HCT116 (cell line): ENCODE measurements around the gene ZNF787. TPM values are rescaled to one million over a fixed set of nuclear protein-coding genes. Genes with fewer than 3 reads are reported as not detected.
"Not testable (repeated sequence)": the region's sequence is repeated elsewhere in the genome, so short reads cannot be mapped to it uniquely, and the experiment has no call there.

ENCODE experiments used
- ATAC-seq: fragments of 200-7000 bp; cut with Tn5 transposase; 2 replicates; pipeline ENCODE4 v1.9.1; 2020; ENCODE audit warnings: mild to moderate bottlenecking, moderate library complexity
- BruUV-seq: library from RNA; stranded (reverse); fragments of 400-500 nt; replicated peaks from 2 replicates; lab custom pipeline; 2021; lab: Mats Ljungman, UMichigan
- CTCF ChIA-PET: fragments of 300-600 bp; sonication (Branson Sonifier 250); formaldehyde crosslinking; loops from one replicate; lab custom pipeline; 2021; ENCODE audit warnings: antibody characterized with exemption; lab: Charles Lee
- POLR2A ChIA-PET: fragments of 300-600, 350-600 bp; sonication (Branson Sonifier 250); formaldehyde crosslinking; loops from one replicate; lab custom pipeline; 2021; ENCODE audit warnings: antibody characterized with exemption; lab: Charles Lee
- RAD21 ChIA-PET, 2 experiments: fragments of 300-600 bp; sonication (Branson Sonifier 250); formaldehyde crosslinking; loops; one replicate each; lab custom pipeline; 2023; ENCODE audit warnings: low total read pairs in 2 of 2; ENCODE audit not compliant: uncharacterized antibody in 2 of 2, unreplicated experiment in 2 of 2, low non-redundant PET in 1 of 2; lab: Charles Lee
- DNase-seq: peaks from one replicate; pipeline ENCODE4 v3.0.0-alpha.2; 2010; ENCODE audit warnings: low read depth, low spot score
- H2AFZ ChIP-seq: fragments of 200-600 bp; shearing (Covaris generic), sonication (generic); 2 replicates; pipeline ENCODE4 v1.6.1; 2017; ENCODE audit warnings: low read depth, mixed run types, mixed read lengths, antibody characterized with exemption, low read length; ENCODE audit not compliant: poor library complexity, severe bottlenecking
- H3K27ac ChIP-seq: 2 replicates; pipeline ENCODE4 v1.5.1; 2012; ENCODE audit warnings: low read depth, low read length
- H3K27me3 ChIP-seq: fragments of 200-600 bp; sonication (generic); 2 replicates; pipeline ENCODE4 v1.6.1; 2016; ENCODE audit warnings: mixed run types, low read length, mixed read lengths; ENCODE audit not compliant: insufficient read depth
- H3K36me3 ChIP-seq, 2 experiments: fragments of 200-500 bp in 1 of 2; fragments of 200-600 bp in 1 of 2; sonication (Bioruptor generic) in 1 of 2; sonication (generic) in 1 of 2; 2 replicates each; pipeline versions ENCODE4 v1.5.1 to v1.6.1; 2014 to 2016; ENCODE audit warnings: low read length in 2 of 2, inconsistent platforms in 1 of 2, mixed read lengths in 1 of 2, mixed run types in 1 of 2; ENCODE audit not compliant: insufficient read depth in 2 of 2, control insufficient read depth in 1 of 2
- H3K4me1 ChIP-seq, 2 experiments: fragments of 200-600 bp in 1 of 2; sonication (generic) in 1 of 2; 2 replicates each; pipeline versions ENCODE4 v1.5.1 to v1.6.1; 2012 to 2017; ENCODE audit warnings: low read length in 2 of 2, inconsistent platforms in 1 of 2, mild to moderate bottlenecking in 1 of 2, mixed read lengths in 1 of 2, mixed run types in 1 of 2, moderate library complexity in 1 of 2; ENCODE audit not compliant: insufficient read depth in 2 of 2, control insufficient read depth in 1 of 2
- H3K4me2 ChIP-seq: fragments of 200-600 bp; sonication (generic); 2 replicates; pipeline ENCODE4 v1.6.1; 2017; ENCODE audit warnings: mixed run types, low read length, mixed read lengths
- H3K4me3 ChIP-seq, 2 experiments: fragments of 200-600 bp in 1 of 2; sonication (generic) in 1 of 2; replicated peaks in 1 of 2; 2 replicates each; pipeline ENCODE4 v1.5.1; 2011 to 2016; ENCODE audit warnings: low read length in 2 of 2, control low read depth in 1 of 2, low read depth in 1 of 2, mild to moderate bottlenecking in 1 of 2, mixed read lengths in 1 of 2, mixed run types in 1 of 2
- H3K79me2 ChIP-seq: fragments of 200-600 bp; sonication (generic); 2 replicates; pipeline ENCODE4 v1.6.1; 2017; ENCODE audit warnings: mild to moderate bottlenecking, mixed run types, low read length, moderate library complexity, mixed read lengths; ENCODE audit not compliant: insufficient read depth
- H3K9ac ChIP-seq: fragments of 200-600 bp; sonication (generic); 2 replicates; pipeline ENCODE4 v1.6.1; 2016; ENCODE audit warnings: low read length, mixed read lengths
- H3K9me2 ChIP-seq: fragments of 200-600 bp; sonication (generic), shearing (Covaris generic); 2 replicates; pipeline ENCODE4 v1.6.1; 2017; ENCODE audit warnings: mixed run types, mild to moderate bottlenecking, moderate library complexity; ENCODE audit not compliant: insufficient read depth
- H3K9me3 ChIP-seq, 2 experiments: fragments of 200-500 bp in 1 of 2; fragments of 200-600 bp in 1 of 2; sonication (Bioruptor generic) in 1 of 2; sonication (generic) in 1 of 2; 2 replicates each; pipeline ENCODE4 v1.6.1; 2014 to 2017; ENCODE audit warnings: low read length in 2 of 2, mixed read lengths in 2 of 2, inconsistent platforms in 1 of 2, low read depth in 1 of 2, mild to moderate bottlenecking in 1 of 2, mixed run types in 1 of 2, moderate library complexity in 1 of 2; ENCODE audit not compliant: control insufficient read depth in 1 of 2, insufficient read depth in 1 of 2
- H4K20me1 ChIP-seq: fragments of 200-600 bp; sonication (generic), shearing (Covaris generic); 2 replicates; pipeline ENCODE4 v1.6.1; 2017; ENCODE audit warnings: mixed run types, mild to moderate bottlenecking, moderate library complexity; ENCODE audit not compliant: insufficient read depth
- CEBPB ChIP-seq: IDR thresholded peaks from 2 replicates; pipeline ENCODE4 v1.6.1; 2012; ENCODE audit warnings: low read depth
- EGR1 ChIP-seq: IDR thresholded peaks from 2 replicates; pipeline ENCODE4 v1.6.1; 2012; ENCODE audit warnings: low read depth
- EZH2 ChIP-seq: fragments of 200-600 bp; sonication (generic); IDR thresholded peaks from 2 replicates; pipeline ENCODE4 v1.6.1; 2017; ENCODE audit warnings: antibody characterized with exemption, mixed run types
- EZH2phosphoT487 ChIP-seq: fragments of 200-600 bp; IDR thresholded peaks from 2 replicates; pipeline ENCODE4 v1.6.1; 2018; ENCODE audit warnings: antibody characterized with exemption, borderline replicate concordance
- FOSL1 ChIP-seq: IDR thresholded peaks from 2 replicates; pipeline ENCODE4 v1.6.1; 2012; ENCODE audit warnings: low read depth
- JUND ChIP-seq: IDR thresholded peaks from 2 replicates; pipeline ENCODE4 v1.6.1; 2012
- MAX ChIP-seq: IDR thresholded peaks from 2 replicates; pipeline ENCODE4 v1.6.1; 2012
- POLR2A ChIP-seq: IDR thresholded peaks from 2 replicates; pipeline ENCODE4 v1.7.0; 2011; ENCODE audit warnings: borderline replicate concordance; ENCODE audit not compliant: insufficient read depth, insufficient read length; ENCODE audit errors: extremely low read depth
- POLR2AphosphoS5 ChIP-seq: IDR thresholded peaks from 2 replicates; pipeline ENCODE4 v1.6.1; 2011; ENCODE audit warnings: mild to moderate bottlenecking, low read depth, low read length, moderate library complexity
- RAD21 ChIP-seq: IDR thresholded peaks from 2 replicates; pipeline ENCODE4 v1.6.1; 2012; ENCODE audit warnings: low read depth, mild to moderate bottlenecking
- REST ChIP-seq: IDR thresholded peaks from 2 replicates; pipeline ENCODE4 v1.6.1; 2012; ENCODE audit warnings: low read depth
- SIN3A ChIP-seq: IDR thresholded peaks from 2 replicates; pipeline ENCODE4 v1.6.1; 2012; ENCODE audit warnings: low read depth
- ZFX ChIP-seq: fragments of 450-650 bp; IDR thresholded peaks from 2 replicates; pipeline ENCODE4 v1.6.1; 2017
- ZNF274 ChIP-seq: fragments of 200-500 bp; sonication (Bioruptor generic); IDR thresholded peaks from 2 replicates; pipeline ENCODE4 v1.6.1; 2014; ENCODE audit warnings: mild to moderate bottlenecking, low read depth, low read length, inconsistent platforms
- intact Hi-C: fragments of 100-400 bp; cut with micrococcal nuclease; formaldehyde crosslinking; loops from 2 replicates; pipeline ENCODE4 v1.10.0; 2022
- total RNA-seq: library from RNA; stranded (reverse); gene quantifications from one replicate; pipeline ENCODE4 v1.2.1, GENCODE V29; 2021; ENCODE audit not compliant: unreplicated experiment

ZNF787 gene
- total RNA-seq, 1 experiment from 2014 or later, result 40.3 TPM

- Histone ChIP-seq H3K27me3 (no peaks in the 10 kb centered on the region), H2AFZ (no peak overlapping the region), H3K9ac (no peak overlapping the region), H3K27ac (no peak overlapping the region), H3K4me1 (no peaks in the 10 kb centered on the region), H3K36me3 (peaks cover 5 to 13% of the 10 kb centered on the region in 2 experiments; a peak in 3 of 4 replicates), H3K4me3 (no peak overlapping the region), H4K20me1 (no peaks in the 10 kb centered on the region), H3K9me3 (no peaks in the 10 kb centered on the region), H3K9me2 (no peaks in the 10 kb centered on the region), H3K4me2 (no peak overlapping the region), H3K79me2 (peaks cover 79% of the 10 kb centered on the region)
- BruUV-seq, result no TSS peak
- DNase-seq, result no peak
- no peak for TF ChIP-seq RAD21
- no peak for TF ChIP-seq ZFX
- no peak for TF ChIP-seq SIN3A
- TF ChIP-seq EZH2, result no peak
- no peak for TF ChIP-seq ZNF274
- TF ChIP-seq JUND, result no peak
- no peak for TF ChIP-seq EZH2phosphoT487
- no peak for TF ChIP-seq EGR1
- TF ChIP-seq POLR2A, result no peak
- no peak for TF ChIP-seq CEBPB
- no peak for TF ChIP-seq POLR2AphosphoS5
- TF ChIP-seq REST, result no peak
- TF ChIP-seq MAX, result no peak
- no peak for TF ChIP-seq FOSL1
- POLR2A ChIA-PET, result no interaction called here
- intact Hi-C loops, result no loop called here
- RAD21 ChIA-PET, result no interaction called here
- CTCF ChIA-PET, result no interaction called here
- no peak; the same call in 1 of the 2 replicates for ATAC-seq
These were observed 22.1 kb downstream of the ZNF787 start for GRCh38 chr19:56098731-56099568.

- H3K9me2 ChIP-seq, BruUV-seq, H3K4me3 ChIP-seq, H3K27me3 ChIP-seq, H4K20me1 ChIP-seq, H3K4me1 ChIP-seq, CTCF ChIA-PET, H3K9ac ChIP-seq, H2AFZ ChIP-seq, H3K4me2 ChIP-seq, ATAC-seq, intact Hi-C loops, DNase-seq, H3K27ac ChIP-seq, RAD21 ChIA-PET, H3K9me3 ChIP-seq: not testable (repeated sequence)
- POLR2A ChIA-PET, result interaction anchor here (0.5 kb wide), 1 partner anchor 155 kb away, joined by 3 read pairs; no protein-coding TSS in a partner anchor
- peaks cover 5 to 13% of the 10 kb centered on the region in 2 experiments; a peak in 3 of 4 replicates for H3K36me3 ChIP-seq
- peaks cover 82% of the 10 kb centered on the region for H3K79me2 ChIP-seq
These were observed 22.9 kb downstream of the ZNF787 start for GRCh38 chr19:56098237-56098636.
